ENCODE results near the gene OXSR1.

DNA sequence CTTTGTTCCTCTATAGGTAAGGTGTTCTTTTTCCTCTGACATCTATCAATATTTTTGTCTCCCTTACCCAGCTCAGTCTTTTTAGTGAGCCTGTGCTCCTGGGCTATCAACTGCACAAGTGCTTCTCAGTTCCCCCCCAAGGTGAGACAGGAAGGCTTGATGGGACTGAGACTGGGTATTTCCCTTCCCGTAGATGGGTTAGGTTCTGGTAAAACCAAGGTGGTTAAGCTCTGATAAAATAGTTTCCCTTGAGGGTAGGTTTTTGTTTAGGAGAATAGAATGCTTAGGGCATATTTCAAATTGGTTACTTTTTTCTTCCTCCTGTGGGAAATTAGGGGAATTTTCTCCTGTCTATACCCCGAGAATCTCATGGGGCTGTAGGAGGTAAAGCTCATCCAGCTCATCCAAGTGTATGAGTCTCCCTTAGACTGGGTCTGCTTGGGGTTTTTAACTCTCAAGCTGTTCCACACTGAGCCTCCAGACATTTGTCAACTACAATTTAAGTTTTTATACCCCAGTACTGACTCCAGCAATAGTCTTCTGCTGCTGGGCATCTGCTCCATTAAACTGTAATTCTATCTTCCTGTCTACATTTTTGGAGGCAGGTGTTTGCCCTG lies 44.9 kb downstream of the OXSR1 start:
- TF ChIP-seq, protein P1, sequence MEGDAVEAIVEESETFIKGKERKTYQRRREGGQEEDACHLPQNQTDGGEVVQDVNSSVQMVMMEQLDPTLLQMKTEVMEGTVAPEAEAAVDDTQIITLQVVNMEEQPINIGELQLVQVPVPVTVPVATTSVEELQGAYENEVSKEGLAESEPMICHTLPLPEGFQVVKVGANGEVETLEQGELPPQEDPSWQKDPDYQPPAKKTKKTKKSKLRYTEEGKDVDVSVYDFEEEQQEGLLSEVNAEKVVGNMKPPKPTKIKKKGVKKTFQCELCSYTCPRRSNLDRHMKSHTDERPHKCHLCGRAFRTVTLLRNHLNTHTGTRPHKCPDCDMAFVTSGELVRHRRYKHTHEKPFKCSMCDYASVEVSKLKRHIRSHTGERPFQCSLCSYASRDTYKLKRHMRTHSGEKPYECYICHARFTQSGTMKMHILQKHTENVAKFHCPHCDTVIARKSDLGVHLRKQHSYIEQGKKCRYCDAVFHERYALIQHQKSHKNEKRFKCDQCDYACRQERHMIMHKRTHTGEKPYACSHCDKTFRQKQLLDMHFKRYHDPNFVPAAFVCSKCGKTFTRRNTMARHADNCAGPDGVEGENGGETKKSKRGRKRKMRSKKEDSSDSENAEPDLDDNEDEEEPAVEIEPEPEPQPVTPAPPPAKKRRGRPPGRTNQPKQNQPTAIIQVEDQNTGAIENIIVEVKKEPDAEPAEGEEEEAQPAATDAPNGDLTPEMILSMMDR (IDR thresholded peaks at IDR 0.05), result no peak
- TF ChIP-seq POLR2AphosphoS5 (IDR thresholded peaks at IDR 0.05), result no peak
- no peak for TF ChIP-seq POLR2A (IDR thresholded peaks at IDR 0.05)
- TF ChIP-seq EP300 (IDR thresholded peaks at IDR 0.05), result no peak
